Stimulated activated CD4-positive, alpha-beta T cell treated with anti-CD3 and anti-CD28 coated beads, Interleukin-15, amount 100 ng/mL, for 1 hour (primary cell): Measurements from ENCODE around the gene CDH23.

Experiments
- DNase-seq, 2 donors: peaks; one replicate each; pipeline ENCODE4 v3.0.0-alpha.2; 2020; ENCODE audit warnings: low read depth in 1 of 2, low spot score in 1 of 2

The CDH23 gene

GRCh38 chr10:71648254-71648932, 251.7 kb downstream of the CDH23 start:
- DNase-seq, result no peak

GRCh38 chr10:71648933-71649320, 252.2 kb downstream of the CDH23 start:
- DNase-seq, result no peak

DNA sequence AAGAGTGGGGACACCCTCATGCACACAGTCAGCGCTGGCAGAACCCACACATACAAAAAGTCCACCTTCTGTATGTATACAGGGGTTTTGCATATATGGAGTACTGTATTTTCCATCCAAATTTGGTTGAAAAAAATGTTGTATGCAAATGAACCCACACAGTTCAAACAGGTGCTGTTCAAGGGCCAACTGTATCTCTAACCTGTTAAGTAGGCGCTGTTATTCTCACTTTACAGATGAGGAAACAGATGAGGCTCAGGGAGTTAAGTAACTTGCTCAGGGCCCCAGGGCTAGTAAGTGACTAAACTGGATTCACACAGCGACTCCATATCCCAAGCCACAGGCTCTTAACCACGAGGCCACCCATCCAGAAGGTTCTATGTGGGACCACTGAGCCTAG, 252.9 kb downstream of the CDH23 start:
- DNase-seq, result no peak

- no peak for DNase-seq
Measured at GRCh38 chr10:71650397-71650796, 253.7 kb downstream of the CDH23 start.

GRCh38 chr10:71651428-71651827, 254.7 kb downstream of the CDH23 start:
- DNase-seq, result no peak

DNA sequence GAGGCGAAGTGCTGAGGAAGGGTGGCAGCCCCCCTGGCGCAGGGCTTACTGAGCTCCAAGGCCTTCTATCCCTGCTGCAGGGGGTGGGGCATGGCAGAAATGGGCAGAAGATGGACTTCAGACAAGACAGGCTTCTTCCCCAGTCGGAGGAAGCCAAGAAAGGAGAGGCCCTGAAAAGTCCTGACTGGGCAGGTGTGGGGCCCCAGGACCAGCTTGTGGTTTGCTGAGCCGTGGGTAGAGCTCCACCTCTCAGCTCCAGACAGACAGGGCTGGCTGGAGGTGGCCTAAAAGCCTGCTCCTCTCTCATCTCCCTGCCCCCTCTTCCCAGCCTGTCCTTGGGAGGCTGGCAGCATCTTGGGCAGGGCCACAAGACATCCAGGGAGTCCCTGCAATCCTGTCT, 255.2 kb downstream of the CDH23 start:
- DNase-seq, result no peak

DNA sequence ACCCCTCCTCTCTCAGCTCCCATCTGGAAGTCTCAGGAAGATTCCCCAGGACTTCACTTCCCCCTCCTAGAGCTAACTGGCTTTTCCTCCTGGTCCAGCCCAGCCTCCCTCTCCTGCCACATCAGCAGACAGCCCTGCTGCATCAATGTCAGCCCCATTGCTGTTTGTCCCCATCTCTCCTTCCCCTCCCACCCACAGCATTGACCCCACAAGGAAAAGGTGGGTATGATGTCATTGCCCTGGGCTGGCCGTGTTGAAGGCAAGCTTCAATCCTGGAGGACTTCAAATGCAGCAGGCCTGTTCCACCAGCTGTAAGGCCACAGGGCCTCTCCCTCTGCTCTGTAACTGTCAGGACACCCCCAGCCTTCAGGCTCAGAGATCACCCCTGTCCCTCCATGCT, 256.3 kb downstream of the CDH23 start:
- no peak for DNase-seq

DNA sequence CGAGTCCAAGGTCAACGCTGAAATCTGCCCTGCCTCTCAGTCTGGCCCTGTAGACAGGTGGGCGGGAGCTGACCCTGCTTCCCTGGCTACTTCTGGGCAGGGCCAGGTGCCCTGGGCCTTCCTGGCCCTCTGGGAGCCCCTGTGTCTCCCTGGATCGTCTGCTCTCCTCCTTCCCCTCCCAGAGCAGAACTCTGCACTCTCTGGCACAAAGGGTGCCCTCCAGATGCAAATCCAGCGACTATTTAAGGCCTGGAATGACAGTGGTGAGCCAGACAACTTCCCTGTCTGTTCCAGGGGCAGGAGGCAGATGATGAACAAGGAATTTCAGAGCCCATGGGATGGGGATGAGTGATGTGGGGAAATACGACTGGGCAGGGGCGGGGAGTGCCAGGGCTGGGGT, 259.5 kb downstream of the CDH23 start:
- DNase-seq, result no peak

DNA sequence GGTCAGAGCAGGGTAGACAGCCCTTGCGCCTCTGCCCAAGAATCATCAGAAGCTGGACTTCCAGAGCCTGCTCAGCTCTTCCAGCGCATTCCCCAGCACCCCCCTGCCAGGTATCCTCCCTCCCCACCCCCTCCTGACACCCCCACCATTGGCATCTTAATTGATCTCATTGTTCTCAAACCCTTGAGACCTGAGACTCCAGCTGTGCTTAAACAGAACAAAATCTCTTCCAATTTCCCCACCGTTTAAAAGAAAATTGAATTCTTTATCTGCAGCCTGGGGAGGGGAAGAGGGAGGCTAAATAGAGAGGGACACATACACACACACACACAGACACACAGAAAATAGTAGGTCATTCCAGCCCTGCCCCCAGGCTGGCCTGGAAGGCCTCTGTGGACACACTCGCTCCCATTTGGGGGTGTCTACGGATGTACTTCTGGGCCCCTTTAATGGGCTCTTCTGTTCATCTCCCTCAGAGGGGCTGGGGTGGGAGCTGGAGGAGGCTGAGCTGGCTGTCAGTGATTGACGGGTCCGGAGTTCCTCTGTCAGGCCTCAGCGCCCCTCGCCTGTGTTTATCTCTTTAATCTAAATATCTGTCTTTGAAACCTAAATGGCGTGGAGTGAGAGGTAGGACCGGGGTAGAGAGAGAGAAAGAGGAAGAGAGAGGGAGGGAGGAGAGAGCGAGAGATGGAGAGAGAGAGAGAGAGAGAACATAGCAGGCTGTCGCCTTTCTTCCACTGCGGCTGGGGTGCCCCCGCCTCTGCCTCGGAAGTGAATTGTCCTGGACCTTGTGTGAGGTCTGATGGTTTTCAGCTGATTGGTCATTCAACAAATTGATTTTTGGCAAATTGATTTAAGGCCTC, 261.1 kb downstream of the CDH23 start:
- no peak for DNase-seq

DNA sequence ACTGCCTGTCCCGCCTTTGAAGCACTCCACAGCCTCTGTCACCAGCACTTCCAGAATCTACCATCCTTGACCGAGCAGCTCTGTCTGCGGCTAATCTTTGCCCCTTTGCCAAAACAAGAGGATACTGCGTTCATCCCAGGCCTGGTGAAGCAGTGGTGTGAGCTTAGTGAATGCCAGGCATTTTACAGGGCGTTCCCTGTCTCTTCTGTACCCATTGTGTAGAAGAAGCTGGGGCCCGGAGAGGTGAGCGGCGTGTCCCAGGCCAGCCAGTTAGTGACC, 261.7 kb downstream of the CDH23 start:
- no peak for DNase-seq

- DNase-seq, result no peak
Measured at GRCh38 chr10:71659111-71659634, 262.5 kb downstream of the CDH23 start.

- DNase-seq, result no peak
Measured at GRCh38 chr10:71659737-71660136, 263.0 kb downstream of the CDH23 start.

DNA sequence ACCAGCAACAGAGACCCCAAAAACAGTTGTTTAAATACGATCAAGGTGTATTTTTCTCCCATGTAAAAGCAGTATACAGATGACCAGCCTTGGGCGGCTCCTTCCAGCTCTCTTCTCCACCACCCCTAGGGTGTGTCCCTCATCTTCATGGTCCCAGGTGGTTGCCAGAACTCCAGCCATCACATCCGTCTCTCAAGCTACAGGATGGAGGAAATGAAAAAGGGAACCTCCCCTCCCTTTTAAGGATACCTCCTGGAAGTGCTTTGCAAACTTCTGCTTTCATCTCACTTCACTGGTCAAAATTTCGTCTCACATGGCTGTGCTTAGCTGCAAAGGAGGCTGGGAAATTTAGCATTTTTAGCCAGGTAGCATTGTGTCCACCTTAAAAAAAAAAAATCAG, 263.6 kb downstream of the CDH23 start:
- no peak for DNase-seq

DNA sequence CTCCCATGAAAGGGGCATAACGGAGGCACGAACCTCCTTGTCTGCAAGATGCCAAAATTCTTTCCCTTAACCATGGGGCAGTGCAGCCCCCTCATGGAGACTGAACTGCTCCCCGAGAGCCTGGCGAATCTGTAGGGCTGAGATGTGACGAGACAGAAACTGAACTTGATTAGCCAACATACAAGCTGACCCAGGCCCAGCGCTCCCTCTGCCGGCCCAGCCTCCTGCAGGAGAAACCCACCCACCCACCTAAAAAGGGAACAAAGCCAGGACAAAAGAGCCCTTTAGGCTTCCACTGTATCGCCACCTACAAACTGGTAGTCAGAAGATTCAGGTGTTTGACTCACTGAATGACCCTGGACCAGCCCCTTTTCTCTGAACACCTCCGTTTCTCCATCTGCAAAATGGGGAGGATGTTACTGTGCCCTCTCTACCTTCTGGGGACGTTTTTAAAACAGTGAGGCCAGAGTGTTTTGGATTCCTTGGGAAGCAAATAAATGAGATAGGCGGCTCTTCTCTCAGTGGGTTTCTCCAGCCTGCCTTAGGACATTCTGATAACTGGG, 264.4 kb downstream of the CDH23 start:
- no peak for DNase-seq

GRCh38 chr10:71661779-71662336, 265.1 kb downstream of the CDH23 start:
- no peak for DNase-seq

DNA sequence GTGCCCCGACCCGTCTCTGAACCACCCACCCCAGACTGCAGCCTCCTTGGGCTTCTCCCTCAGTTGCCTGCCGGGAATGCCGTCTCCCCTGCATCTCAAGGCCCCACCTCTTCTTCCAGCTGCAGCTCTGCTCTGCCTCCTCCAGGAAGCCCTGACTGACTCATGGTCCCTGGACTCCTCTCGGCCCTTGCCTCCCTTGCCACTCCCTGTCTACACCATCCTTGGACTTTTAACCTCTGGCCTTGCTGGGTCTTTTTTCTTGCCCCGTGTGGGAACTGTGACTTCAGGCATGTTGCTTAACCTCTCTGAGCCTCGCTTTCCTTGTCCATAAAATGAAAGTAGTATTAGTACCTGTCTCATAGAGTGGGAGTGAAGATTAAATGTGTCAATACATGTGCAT, 266.6 kb downstream of the CDH23 start:
- no peak for DNase-seq

- no peak for DNase-seq
Measured at GRCh38 chr10:71664585-71664984, 267.9 kb downstream of the CDH23 start.

DNA sequence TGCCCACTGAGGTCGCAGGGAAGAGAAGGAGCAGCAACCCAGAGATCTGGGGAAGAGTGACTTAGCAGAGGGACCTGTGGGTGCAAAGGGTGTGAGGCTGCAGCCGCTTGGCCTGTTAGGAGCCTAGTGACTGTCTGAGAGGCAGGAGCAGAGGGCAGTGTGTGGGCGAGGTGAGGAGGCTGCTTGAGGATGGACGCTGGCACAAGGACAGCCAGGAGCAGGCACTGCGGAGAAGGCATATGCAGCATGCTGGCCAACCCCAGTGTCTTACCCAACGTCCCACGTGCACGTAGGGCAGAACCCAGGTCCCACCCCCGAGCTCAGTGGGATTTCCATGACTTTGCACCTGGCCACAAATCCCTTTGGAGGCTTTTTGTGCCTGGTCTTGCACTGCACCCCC, 268.7 kb downstream of the CDH23 start:
- no peak for DNase-seq

DNA sequence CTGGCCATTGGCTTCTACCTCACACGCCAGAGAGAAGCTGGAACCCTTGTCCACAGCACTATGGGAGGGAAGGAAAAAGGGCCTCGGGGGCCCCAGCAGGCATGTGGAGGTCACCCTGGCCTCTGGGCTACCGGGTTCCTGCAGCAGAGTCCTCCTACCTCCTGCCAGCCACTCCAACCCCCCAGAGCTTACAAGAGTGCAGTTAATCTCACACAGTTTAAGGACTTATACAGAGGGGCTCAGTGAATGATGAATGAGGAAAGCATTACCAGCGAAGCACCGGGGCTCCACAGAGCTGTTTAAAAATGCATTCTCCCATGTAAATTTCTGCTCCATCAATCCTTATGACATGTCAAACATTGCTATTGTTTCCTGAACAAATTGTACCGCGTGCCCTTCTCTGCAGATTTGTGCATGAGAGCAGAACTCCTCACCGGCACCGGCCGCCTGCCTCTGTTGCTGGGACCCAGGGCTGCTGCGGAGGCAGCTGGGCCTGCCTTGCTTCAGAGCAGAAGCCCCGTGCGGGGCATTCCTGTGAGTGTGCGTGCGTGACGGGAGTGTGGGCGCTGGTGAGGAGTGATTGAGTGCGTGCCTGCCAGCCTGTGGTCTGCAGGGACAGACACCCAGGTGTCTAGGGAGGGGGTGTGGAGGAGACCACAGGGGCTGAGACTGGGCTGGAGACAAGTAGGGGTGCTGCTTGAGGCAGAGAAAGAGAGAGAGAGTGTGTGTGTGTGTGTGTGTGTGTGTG, 270.1 kb downstream of the CDH23 start:
- no peak for DNase-seq

GRCh38 chr10:71667387-71667752, 270.6 kb downstream of the CDH23 start:
- no peak for DNase-seq
